Skeletal muscle cell (primary cell): ENCODE measurements around the gene GSTA5.
"Not testable (repeated sequence)": the region's sequence is repeated elsewhere in the genome, so short reads cannot be mapped to it uniquely, and the experiment has no call there.

Source experiments
- DNase-seq: peaks from one replicate; pipeline ENCODE4 v3.0.0-alpha.2; 2010; ENCODE audit warnings: low read depth
- H3K4me3 ChIP-seq: 2 replicates; pipeline ENCODE4 v1.5.1; 2011; ENCODE audit warnings: low read depth, mild to moderate bottlenecking, control low read depth, low read length, moderate library complexity

GSTA5 gene

GRCh38 chr6:52840763-52841585 is at the start of gene GSTA5:
Gene GSTA5, minus strand, starts transcription at chr6:52840813.
- no peak for DNase-seq
- H3K4me3 ChIP-seq, result no peak within 1 kb of the TSS

DNA sequence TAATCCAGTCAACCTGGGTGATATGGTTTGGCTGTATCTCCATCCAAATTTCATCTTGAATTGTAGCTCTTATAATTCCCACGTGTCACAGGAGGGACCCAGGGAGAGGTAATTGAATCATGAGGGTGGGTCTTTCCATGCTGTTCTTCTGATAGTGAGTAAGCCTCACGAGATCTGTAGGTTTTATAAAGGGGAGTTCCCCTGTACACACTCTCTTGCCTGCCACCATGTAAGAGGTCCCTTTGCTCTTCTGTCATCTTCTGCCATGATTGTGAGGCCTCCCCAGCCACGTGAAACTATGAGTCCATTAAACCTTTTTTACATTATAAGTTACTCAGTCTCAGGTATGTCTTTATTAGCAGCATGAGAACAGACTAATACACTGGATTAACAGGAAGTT is 49.4 kb upstream of the GSTA5 start:
- no peak overlapping the region for H3K4me3 ChIP-seq
- DNase-seq, result no peak

GRCh38 chr6:52887910-52888524 is 47.4 kb upstream of the GSTA5 start:
- no peak overlapping the region for H3K4me3 ChIP-seq

GRCh38 chr6:52881996-52882841 is 41.6 kb upstream of the GSTA5 start:
- DNase-seq, result no peak
- peak overlapping the region; percentile 54 for H3K4me3 ChIP-seq

More at GRCh38 chr6:52887910-52888524, 47.4 kb upstream of the GSTA5 start:
- no peak for DNase-seq

DNA sequence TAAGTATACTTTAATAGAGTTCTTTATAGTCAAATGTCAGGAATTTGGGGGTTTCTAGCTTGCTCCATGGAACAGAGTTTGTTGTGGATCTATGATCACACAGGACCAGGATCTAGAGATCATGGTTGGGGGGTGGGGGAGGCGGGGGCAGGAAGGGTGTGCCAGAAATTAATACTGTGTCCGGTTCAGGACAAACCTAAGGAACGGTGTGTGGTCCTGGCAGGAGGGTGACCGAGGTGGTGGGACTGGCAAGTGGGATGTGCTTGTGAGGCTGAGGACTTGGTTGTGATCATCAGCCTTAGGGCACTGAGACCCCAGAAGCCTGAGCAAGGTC is 41.0 kb upstream of the GSTA5 start:
- H3K4me3 ChIP-seq, result no peak overlapping the region

GRCh38 chr6:52877786-52878185 is 37.2 kb upstream of the GSTA5 start:
- DNase-seq, result no peak
- H3K4me3 ChIP-seq, result no peak overlapping the region

More for the DNA sequence above, 41.0 kb upstream of the GSTA5 start:
- no peak for DNase-seq

GRCh38 chr6:52877168-52877567 is 36.6 kb upstream of the GSTA5 start:
- peak; percentile 67 for DNase-seq
- no peak overlapping the region for H3K4me3 ChIP-seq

GRCh38 chr6:52876056-52876787 is 35.6 kb upstream of the GSTA5 start:
- no peak for DNase-seq
- no peak overlapping the region for H3K4me3 ChIP-seq

GRCh38 chr6:52872031-52872430 is 31.4 kb upstream of the GSTA5 start:
- no peak overlapping the region for H3K4me3 ChIP-seq
- no peak for DNase-seq

DNA sequence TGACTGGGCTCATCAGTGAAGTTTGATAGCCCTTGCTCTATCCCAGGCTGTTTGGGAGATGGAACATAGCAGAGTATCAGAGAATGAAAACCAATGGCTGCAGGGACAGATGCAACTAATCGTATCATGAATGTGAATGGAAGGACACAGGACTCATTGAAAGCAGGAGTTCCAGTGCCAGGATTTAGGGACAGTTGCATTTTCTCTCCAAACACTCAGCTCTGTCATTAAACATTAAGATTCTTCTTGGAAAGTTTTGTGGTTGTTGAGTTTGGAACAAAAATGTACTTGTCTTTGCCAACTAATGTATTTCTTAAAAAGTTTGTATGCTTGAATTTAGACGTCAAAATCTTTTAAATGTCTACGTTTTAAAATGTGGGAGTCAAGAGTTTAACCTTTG is 31.0 kb upstream of the GSTA5 start:
- H3K4me3 ChIP-seq, result no peak overlapping the region
- DNase-seq, result no peak

DNA sequence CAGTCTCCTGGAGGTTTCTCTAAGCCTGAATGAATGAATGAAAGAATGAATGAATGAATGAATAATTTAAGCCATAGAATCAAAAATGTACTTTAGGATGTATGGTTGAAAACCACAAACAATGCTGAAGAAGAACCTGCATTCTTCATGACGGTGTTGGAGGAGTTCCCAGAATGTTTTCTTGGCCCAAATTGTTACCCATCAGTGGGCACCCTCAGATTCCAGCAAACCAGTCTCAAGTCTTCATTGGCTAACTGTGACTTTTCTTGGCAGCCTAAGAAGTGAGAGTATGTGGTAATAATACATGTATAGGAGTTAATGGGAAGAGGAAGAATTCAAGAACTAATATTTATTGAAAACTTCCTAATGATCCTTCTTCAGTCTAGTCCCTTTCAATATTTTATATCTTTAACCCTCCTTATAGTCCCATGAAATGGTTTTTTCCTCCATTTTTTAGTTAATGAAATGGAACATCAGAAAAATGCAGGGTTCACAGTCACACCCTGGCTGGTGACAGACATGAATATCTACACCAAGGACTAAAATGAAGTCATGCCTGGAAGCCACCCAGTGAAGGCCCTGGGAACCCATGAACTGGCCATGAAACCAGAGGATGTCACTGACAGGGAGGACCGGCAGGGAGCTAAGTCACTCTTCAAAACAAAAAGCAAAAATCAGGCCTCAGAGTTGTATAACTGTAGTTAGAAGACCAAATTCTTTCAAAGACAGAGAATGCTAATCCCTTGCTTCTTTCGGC is 29.9 kb upstream of the GSTA5 start:
- not testable (repeated sequence) for DNase-seq, H3K4me3 ChIP-seq

DNA sequence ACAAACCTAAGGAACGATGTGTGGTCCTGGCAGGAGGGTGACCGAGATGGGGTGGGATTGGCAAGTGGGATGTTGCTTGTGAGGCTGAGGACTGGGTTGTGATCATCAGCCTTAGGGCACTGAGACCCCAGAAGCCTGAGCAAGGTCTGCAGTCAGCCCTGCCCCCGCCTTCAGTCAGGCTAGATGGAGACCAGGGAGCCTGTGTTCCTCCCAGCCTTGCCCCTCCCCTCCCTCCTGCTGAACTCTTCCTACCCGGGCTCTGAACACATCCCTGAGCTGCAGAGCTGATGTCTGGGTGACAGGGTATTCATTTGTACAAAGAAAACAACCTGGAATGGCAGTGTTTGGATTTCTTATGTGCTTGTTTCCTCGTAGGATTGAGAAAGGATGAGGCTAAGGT is 28.3 kb upstream of the GSTA5 start:
- not testable (repeated sequence) for DNase-seq, H3K4me3 ChIP-seq

DNA sequence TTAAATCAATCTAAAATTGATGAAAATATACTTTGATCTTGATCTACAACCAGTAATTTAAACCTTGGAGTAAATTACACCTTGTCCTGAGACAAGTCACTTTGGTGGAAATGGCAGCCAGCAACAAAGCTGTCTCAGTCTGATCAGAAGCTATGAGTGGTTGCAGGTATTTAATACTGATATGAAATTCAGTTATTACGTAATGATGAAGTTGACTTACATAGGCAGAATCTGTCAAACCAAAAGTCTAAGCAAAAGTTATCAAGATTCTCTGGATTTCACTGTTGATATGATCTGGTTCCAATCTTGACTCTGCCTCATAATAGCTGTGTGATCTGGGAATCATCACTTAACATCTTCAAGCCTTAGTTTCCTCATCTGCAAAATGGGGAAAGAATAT is 27.6 kb upstream of the GSTA5 start:
- H3K4me3 ChIP-seq, result no peak overlapping the region
- no peak for DNase-seq

DNA sequence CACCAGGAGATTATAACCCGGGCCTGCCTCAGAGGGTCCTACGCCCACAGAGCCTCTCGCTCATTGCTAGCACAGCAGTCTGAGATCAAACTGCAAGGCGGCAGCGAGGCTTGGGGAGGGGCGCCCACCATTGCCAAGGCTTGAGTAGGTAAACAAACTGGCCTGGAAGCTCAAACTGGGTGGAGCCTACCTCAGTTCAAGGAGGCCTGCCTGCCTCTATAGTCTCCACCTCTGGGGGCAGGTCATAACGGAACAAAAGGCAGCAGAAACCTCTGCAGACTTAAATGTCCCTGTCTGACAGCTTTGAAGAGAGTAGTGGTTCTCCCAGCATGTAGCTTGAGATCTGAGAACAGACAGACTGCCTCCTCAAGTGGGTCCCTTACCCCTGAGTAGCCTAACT is 20.5 kb upstream of the GSTA5 start:
- H3K4me3 ChIP-seq, DNase-seq: not testable (repeated sequence)

GRCh38 chr6:52858416-52858815 is 17.8 kb upstream of the GSTA5 start:
- no peak overlapping the region for H3K4me3 ChIP-seq
- DNase-seq, result no peak

GRCh38 chr6:52856137-52856536 is 15.5 kb upstream of the GSTA5 start:
- not testable (repeated sequence) for DNase-seq, H3K4me3 ChIP-seq

- no peak for DNase-seq
- no peak overlapping the region for H3K4me3 ChIP-seq
Measured at GRCh38 chr6:52849137-52849536, 8.5 kb upstream of the GSTA5 start.

- H3K4me3 ChIP-seq, result no peak overlapping the region
- DNase-seq, result no peak
Measured at GRCh38 chr6:52846002-52846401, 5.4 kb upstream of the GSTA5 start.

DNA sequence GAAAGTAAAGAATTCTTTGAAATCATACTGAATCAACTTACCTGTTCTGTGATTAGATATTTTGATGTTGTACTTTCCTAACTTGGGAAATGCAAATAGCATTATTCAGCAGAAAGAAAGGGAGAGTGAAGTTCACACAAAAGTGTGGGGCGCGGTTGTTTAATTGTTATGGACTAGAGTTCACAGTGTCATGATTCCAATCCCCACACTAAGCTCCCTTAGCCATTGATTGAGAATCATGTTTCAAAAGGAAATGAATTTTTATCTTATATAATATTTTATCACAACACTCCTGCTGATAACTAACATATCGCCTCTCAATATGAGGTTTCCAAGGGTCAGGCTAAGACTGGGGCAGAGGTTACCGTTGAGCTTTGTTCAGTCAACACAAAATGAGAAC is 3.0 kb upstream of the GSTA5 start:
- H3K4me3 ChIP-seq, result no peak overlapping the region
- DNase-seq, result no peak
